Hematopoietic multipotent progenitor cell treated with erythropoietin and hydrocortisone succinate and interleukin-3 and kit ligand, for 15 days (in vitro differentiated cells): ENCODE data around the gene LTBP1.

ENCODE experiments used
- DNase-seq: peaks from one replicate; pipeline ENCODE4 v3.0.0-alpha.2; 2015; ENCODE audit warnings: low spot score

The LTBP1 gene

GRCh38 chr2:33111002-33111446 lies 164.3 kb downstream of the LTBP1 start:
- no peak for DNase-seq

DNA sequence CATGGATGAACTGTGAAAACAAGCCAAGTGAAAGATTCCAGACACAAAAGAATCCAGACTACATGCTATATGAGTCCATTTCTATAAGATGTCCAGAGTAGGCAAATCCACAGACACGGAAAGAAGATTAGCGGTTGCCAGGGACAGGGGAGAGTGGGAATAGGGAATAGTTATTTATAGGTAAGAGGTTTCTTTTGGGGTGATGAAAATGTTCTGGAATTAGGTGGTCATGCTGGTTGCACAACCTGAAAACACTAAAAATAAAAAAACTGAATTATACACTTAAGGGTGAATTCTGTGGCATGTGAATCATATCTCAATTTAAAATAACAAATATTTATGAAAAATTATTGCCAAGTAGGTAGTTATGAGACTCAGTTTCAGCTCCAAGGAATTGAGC lies 168.4 kb downstream of the LTBP1 start:
- DNase-seq: no peak

GRCh38 chr2:33115728-33116127 lies 169.0 kb downstream of the LTBP1 start:
- DNase-seq: no peak

GRCh38 chr2:33116799-33117198 lies 170.0 kb downstream of the LTBP1 start:
- DNase-seq: no peak

GRCh38 chr2:33118651-33119050 lies 171.9 kb downstream of the LTBP1 start:
- DNase-seq: peak; percentile 69

- no peak for DNase-seq
These were observed 174.7 kb downstream of the LTBP1 start for GRCh38 chr2:33121416-33121815.

- no peak for DNase-seq
These were observed 175.2 kb downstream of the LTBP1 start for GRCh38 chr2:33121925-33122324.

DNA sequence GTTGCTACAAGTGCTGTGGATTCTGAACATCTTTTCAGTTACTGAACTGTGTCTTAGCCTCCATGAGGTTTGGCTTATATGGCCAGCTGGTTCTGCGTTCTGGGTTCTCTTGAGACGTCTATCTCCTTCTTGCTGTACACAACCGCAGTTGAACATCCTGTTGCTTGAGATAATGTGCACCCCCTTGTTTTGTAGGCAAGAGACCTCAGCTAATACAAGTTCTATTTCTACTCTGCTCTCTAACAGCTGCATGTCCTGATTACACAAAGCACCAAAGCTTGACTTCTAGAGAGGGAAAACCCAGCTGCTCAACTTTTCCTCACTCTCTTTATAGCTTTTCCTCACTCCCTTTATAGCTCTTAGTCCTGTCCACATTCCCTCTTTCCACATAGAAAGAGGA lies 176.0 kb downstream of the LTBP1 start:
- DNase-seq: peak; percentile 73

DNA sequence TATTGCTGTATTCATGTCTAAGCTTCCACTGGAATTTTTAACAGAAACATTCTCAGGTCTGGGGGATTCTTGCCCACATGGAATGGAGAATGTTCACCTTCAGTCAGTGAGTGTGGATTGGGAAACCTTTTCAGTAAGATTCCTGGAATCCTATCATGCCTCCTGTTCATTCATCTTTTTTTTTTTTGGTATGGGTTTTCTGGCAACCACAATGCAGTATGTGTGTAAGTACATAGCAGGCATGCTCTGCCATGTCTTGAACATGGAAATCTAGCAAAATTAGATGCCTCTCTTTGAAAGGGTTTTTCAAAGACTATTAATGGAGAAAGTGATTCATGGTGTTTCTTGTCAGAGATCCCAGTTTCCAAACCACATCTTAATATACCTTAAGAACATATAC lies 176.5 kb downstream of the LTBP1 start:
- DNase-seq: no peak

DNA sequence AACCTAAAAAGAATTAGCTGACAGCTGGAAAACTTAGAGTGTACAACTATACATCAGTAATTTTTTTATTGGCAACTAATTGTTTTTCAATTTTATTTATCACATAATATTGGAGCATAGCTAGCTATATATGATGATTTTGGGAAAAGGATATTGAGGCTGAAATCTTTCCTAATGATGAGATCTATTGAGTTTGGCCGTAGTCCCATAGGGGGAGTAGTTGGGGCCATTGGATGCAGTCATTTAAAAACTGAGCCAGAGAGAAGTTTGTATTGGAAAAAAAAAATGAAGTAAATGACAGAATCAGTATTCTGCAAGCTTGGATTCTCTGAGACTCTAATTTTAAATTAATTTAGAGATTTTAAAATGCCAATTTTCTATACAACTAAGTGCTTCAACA lies 179.8 kb downstream of the LTBP1 start:
- no peak for DNase-seq

GRCh38 chr2:33126958-33127357 lies 180.2 kb downstream of the LTBP1 start:
- DNase-seq: no peak

DNA sequence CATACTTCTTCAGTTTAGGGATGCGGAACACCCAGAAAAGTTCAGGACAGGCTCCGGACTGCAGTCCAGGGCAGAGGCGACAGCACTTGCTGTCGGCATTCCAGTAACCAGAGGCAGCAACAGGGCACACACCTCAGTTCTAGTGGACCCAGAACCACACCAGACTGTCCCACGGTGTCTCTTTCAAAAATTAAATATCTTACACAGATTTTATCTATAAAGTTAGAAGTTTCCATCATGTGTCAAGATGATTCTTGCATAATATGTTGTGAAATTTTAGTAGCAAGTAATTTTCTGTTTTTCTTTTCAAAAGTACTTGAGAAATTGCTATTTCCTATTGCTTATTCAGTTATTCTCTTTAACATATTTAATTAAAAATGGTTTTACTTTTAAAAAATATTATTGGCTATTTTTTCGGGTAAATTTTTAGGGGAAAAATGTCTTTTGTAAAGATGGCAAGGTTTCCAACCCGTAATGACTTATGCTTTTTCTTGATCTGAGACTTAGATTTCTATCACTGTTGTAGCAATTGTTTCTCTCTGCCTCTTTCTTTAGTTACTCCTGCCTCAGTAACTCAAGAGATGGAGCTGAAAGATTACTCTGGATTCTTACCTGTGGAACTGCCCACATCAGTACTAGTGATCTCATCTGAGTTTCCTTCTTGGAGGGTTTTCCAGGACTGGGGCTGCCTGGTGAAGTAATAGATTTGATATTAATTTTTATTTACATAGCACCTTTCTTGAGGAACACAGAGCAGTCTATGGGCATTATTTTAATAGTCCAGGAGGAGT lies 182.7 kb downstream of the LTBP1 start:
- DNase-seq: no peak

- no peak for DNase-seq
These were observed 183.3 kb downstream of the LTBP1 start for GRCh38 chr2:33130054-33130447.

DNA sequence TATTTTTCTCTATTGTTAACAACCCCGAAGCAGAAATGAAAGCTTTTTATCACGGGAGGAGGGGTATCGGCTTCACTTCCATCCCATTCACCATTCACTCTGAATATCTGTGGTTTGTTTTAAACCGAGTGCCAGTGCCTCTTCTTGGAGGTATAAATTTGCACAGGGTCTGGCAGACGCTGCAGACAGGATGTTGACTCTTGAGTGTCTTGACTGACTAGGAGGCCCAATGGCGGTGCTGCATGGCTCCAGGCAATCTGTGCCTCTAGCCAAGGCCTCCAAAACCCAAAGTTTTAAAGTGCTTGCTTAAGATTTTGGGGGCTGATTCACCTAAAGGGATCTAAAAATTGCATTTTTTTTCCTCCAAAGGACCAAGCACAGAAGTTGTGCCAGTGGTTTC lies 183.8 kb downstream of the LTBP1 start:
- DNase-seq: no peak

- DNase-seq: no peak
These were observed 184.4 kb downstream of the LTBP1 start for GRCh38 chr2:33131111-33131510.

DNA sequence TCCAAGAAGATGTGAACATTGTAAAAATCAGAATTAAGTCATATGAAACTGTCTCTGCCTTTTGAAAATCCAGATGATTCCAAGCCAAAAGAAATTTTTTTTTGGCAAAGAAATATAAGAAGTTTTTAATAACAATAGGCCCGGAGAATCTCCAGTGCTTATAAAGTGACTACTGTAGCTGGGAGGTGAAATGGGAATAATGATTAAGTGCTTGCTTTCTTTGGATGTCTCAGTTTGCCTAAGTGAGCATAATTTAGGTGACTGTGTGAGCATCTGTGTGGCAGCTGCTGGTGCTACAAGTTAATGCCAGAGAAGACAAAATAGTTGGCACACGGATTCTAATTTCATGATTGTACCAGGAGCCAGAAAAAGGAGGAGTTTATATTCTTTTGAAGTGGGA lies 185.0 kb downstream of the LTBP1 start:
- no peak for DNase-seq

- no peak for DNase-seq
These were observed 186.8 kb downstream of the LTBP1 start for GRCh38 chr2:33133454-33133952.

DNA sequence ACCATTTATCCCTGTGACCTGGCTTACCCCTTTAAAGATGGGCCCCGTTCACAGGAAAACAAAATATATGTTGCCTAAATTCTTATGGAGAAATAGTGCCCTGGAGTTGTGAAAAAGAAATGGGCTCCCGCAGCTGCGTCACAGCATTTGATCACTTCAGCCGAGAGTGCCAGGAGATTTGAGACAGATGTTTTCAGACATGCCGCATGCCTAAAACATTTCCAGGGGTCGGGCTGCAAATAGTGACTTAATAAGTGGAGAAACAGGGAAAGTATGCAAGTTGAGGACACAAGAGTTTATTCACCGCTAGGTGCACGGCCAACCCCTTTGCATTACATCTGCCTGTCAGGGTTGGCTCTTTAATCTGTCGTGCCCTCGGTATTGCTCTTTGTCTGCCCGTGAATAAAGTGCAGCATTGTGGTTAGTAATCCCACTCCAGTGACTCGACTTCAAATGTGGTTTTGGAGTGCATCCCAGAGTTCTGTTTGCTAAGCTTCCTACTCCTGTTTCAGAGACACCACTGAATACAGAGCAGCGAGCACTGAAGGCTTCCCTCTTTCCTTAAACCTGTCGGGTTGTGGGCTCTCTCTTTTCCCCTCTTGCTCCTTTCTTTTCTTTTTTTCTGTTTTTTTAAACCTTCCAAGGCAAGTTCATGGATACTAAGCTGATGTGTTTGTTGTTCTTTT lies 187.5 kb downstream of the LTBP1 start:
- no peak for DNase-seq

GRCh38 chr2:33134791-33135560 lies 188.2 kb downstream of the LTBP1 start:
- no peak for DNase-seq

GRCh38 chr2:33135645-33136044 lies 188.9 kb downstream of the LTBP1 start:
- DNase-seq: no peak

DNA sequence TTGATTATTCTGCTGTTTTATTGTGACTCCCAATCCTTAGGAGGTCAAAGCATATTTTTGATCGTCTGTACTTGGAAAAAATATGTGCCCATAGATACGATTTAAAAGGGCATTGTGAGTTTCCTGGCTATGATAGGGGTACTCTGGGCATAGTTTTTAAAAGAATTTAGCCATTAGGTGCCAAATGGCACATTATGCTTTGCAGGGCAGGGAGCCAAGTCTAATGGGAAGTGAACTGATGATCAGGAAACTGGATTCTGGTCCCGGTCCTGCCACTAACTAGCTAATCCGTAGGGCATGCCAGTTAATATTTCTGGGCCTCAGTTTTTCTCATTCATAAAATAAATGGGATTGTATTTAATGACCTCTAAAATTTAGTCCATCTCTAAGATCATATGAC lies 189.3 kb downstream of the LTBP1 start:
- no peak for DNase-seq

- no peak for DNase-seq
These were observed 189.8 kb downstream of the LTBP1 start for GRCh38 chr2:33136566-33136965.

GRCh38 chr2:33137331-33137730 lies 190.6 kb downstream of the LTBP1 start:
- DNase-seq: no peak
